ENCODE measurements around the gene CBLC.

CBLC gene

DNA sequence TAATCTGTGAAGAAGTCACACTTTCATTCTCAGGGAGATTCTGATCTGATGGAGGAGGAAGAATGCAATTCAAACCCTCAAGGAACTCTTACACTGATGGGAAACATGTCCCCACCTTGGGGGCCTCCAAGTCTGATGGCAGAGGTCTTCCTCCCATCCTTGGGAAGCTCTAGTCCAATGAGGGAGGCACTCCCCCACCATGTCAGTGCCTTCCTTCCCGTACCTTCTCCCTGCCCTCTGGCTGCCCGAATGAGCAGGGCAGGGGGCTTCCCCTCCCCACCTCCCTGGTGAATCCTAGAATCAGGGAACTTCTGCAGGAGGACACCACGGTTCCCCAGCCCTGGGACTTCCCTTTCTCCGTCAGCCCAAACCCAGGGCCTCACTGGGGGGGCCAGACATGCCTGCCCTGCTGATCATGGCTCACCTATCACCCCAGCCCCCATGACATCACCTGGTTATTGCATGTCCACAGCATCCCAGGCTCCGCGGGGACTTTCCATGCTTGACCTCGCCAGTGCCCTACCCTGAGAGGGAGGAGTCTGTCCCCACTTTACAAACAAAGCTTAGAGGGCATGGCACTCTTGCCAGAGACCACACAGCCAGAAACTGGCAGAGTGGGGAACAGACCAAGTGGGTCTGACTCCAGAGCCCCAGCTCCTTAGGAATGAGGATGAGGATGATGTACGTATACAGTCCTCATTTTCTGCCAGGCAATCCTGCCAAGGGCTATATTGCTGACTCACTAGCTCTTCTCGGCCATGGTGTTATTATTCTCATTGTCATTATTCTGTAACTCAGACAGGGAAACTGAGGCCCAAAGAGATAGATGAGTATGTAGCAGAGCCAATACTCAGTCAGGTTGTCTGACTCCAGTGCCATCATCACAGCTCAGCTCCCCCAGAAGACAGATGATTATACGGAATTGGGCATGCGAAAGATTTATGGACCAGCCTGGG, 38.8 kb upstream of the CBLC start:
- Histone ChIP-seq H3K9me3 (replicated peaks; ENCODE audit: low read length) (no peaks in the 10 kb centered on the region), H3K36me3 (ENCODE audit: insufficient read depth, low read length) (no peaks in the 10 kb centered on the region), H3K4me2 (ENCODE audit: low read length) (no peak overlapping the region), H3K9ac (ENCODE audit: low read depth, low read length) (no peak overlapping the region), H3K4me3 (ENCODE audit: low read length) (no peak overlapping the region), H3K4me1 (ENCODE audit: control insufficient read depth, insufficient read depth, low read length) (peaks cover 42% of the 10 kb centered on the region), H3K27me3 (ENCODE audit: control insufficient read depth, insufficient read depth, low read length) (no peaks in the 10 kb centered on the region)

- no peaks in the 10 kb centered on the region for H3K27me3 ChIP-seq (ENCODE audit: control insufficient read depth, insufficient read depth, low read length)
- peaks cover 53% of the 10 kb centered on the region for H3K4me1 ChIP-seq (ENCODE audit: control insufficient read depth, insufficient read depth, low read length)
- no peaks in the 10 kb centered on the region for H3K36me3 ChIP-seq (ENCODE audit: insufficient read depth, low read length)
- no peak overlapping the region for H3K4me3 ChIP-seq (ENCODE audit: low read length)
- H3K9ac ChIP-seq (ENCODE audit: low read depth, low read length): no peak overlapping the region
- H3K4me2 ChIP-seq (ENCODE audit: low read length): no peak overlapping the region
- H3K9me3 ChIP-seq (replicated peaks; ENCODE audit: low read length): no peaks in the 10 kb centered on the region
These were observed 37.3 kb upstream of the CBLC start for GRCh38 chr19:44740351-44740824.

DNA sequence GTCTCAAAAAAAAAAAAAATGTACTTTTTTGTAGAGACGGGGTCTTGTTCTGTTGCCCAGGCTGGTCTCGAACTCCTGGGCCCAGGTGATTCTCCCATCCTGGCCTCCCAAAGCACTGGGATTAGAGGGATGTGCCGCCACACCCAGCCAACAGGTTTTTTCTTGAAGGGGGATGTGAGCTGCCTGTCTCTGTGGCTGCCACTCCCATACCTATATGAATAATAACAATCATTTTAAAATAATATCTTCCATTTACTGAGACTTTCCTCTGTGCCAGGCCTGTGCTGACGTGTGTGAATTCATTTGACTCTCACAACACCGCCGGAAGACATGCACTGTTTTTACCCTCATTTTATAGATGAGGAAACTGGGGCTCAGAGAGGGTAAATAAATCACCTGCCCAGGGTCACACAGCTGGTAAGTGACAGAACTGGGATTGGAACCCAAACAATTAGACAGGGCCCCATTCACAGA, 36.4 kb upstream of the CBLC start:
- Histone ChIP-seq H3K4me2 (ENCODE audit: low read length) (peak overlapping the region; percentile 56), H3K9ac (ENCODE audit: low read depth, low read length) (no peak overlapping the region), H3K9me3 (replicated peaks; ENCODE audit: low read length) (no peaks in the 10 kb centered on the region), H3K27me3 (ENCODE audit: control insufficient read depth, insufficient read depth, low read length) (no peaks in the 10 kb centered on the region), H3K36me3 (ENCODE audit: insufficient read depth, low read length) (no peaks in the 10 kb centered on the region), H3K4me1 (ENCODE audit: control insufficient read depth, insufficient read depth, low read length) (peaks cover 57% of the 10 kb centered on the region), H3K4me3 (ENCODE audit: low read length) (no peak overlapping the region)

GRCh38 chr19:44741841-44742329, 35.8 kb upstream of the CBLC start:
- H3K36me3 ChIP-seq (ENCODE audit: insufficient read depth, low read length): no peaks in the 10 kb centered on the region
- peaks cover 58% of the 10 kb centered on the region for H3K4me1 ChIP-seq (ENCODE audit: control insufficient read depth, insufficient read depth, low read length)
- no peak overlapping the region for H3K4me3 ChIP-seq (ENCODE audit: low read length)
- no peaks in the 10 kb centered on the region for H3K9me3 ChIP-seq (replicated peaks; ENCODE audit: low read length)
- no peaks in the 10 kb centered on the region for H3K27me3 ChIP-seq (ENCODE audit: control insufficient read depth, insufficient read depth, low read length)
- peak overlapping the region; percentile 78 for H3K9ac ChIP-seq (ENCODE audit: low read depth, low read length)
- H3K4me2 ChIP-seq (ENCODE audit: low read length): peak overlapping the region; percentile 75

GRCh38 chr19:44742330-44743061, 35.2 kb upstream of the CBLC start:
- peaks cover 57% of the 10 kb centered on the region for H3K4me1 ChIP-seq (ENCODE audit: control insufficient read depth, insufficient read depth, low read length)
- H3K36me3 ChIP-seq (ENCODE audit: insufficient read depth, low read length): no peaks in the 10 kb centered on the region
- no peaks in the 10 kb centered on the region for H3K9me3 ChIP-seq (replicated peaks; ENCODE audit: low read length)
- peak overlapping the region; percentile 51 for H3K4me3 ChIP-seq (ENCODE audit: low read length)
- no peaks in the 10 kb centered on the region for H3K27me3 ChIP-seq (ENCODE audit: control insufficient read depth, insufficient read depth, low read length)
- H3K9ac ChIP-seq (ENCODE audit: low read depth, low read length): peak overlapping the region; percentile 78
- peak overlapping the region; percentile 75 for H3K4me2 ChIP-seq (ENCODE audit: low read length)

DNA sequence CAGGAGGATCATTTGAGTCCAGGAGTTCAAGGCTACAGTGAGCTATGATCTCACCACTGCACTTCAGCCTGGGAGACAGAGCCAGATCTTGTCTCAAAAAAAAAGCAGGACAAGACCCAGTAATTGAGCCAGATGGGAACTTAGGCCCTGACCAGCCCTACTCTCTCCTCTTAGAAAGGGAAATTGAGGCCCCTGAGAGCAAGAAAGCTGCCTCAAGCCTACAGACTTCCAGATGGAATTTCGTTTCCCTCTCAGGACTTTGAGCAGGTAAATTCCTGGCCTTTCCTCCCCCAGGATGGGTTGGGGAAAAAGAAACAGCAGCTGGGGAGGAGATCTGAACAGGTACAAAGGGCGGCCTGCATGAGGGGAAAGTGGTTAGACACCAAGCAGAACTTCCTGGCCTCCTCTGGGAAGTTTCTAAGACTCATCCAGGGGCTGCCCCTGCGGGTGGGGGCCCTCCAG, 32.8 kb upstream of the CBLC start:
- peaks cover 57% of the 10 kb centered on the region for H3K4me1 ChIP-seq (ENCODE audit: control insufficient read depth, insufficient read depth, low read length)
- H3K36me3 ChIP-seq (ENCODE audit: insufficient read depth, low read length): no peaks in the 10 kb centered on the region
- H3K9me3 ChIP-seq (replicated peaks; ENCODE audit: low read length): no peaks in the 10 kb centered on the region
- H3K4me2 ChIP-seq (ENCODE audit: low read length): peak overlapping the region; percentile 49
- H3K9ac ChIP-seq (ENCODE audit: low read depth, low read length): peak overlapping the region; percentile 48
- no peaks in the 10 kb centered on the region for H3K27me3 ChIP-seq (ENCODE audit: control insufficient read depth, insufficient read depth, low read length)
- H3K4me3 ChIP-seq (ENCODE audit: low read length): no peak overlapping the region

DNA sequence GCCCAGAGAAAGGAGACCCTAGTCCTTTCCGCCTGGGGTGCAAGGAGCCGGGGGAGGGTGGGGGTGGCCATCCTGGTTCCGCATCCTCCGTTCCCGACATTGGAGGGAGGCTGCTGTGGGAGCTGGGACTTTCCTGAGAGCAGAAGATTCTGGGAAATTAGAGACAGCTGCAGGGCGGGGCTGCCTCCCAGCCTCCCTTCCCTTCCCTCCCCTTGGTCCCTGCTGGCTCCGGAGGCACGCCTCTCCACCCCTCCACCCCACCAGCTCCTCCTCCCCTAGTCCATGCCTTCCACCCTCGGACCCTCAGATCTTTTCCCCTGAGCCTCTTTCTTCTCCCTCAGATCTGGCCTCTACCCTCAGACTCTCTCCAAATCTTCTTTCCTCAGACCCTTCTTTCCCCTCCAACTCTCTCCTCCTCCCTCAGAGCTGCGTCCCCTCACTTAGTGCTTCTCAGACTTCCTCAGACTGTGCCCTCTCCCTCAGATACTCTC, 32.3 kb upstream of the CBLC start:
- H3K27me3 ChIP-seq (ENCODE audit: control insufficient read depth, insufficient read depth, low read length): no peaks in the 10 kb centered on the region
- H3K9ac ChIP-seq (ENCODE audit: low read depth, low read length): peak overlapping the region; percentile 48
- H3K36me3 ChIP-seq (ENCODE audit: insufficient read depth, low read length): no peaks in the 10 kb centered on the region
- H3K9me3 ChIP-seq (replicated peaks; ENCODE audit: low read length): no peaks in the 10 kb centered on the region
- peaks cover 62% of the 10 kb centered on the region for H3K4me1 ChIP-seq (ENCODE audit: control insufficient read depth, insufficient read depth, low read length)
- peak overlapping the region; percentile 49 for H3K4me2 ChIP-seq (ENCODE audit: low read length)
- no peak overlapping the region for H3K4me3 ChIP-seq (ENCODE audit: low read length)

DNA sequence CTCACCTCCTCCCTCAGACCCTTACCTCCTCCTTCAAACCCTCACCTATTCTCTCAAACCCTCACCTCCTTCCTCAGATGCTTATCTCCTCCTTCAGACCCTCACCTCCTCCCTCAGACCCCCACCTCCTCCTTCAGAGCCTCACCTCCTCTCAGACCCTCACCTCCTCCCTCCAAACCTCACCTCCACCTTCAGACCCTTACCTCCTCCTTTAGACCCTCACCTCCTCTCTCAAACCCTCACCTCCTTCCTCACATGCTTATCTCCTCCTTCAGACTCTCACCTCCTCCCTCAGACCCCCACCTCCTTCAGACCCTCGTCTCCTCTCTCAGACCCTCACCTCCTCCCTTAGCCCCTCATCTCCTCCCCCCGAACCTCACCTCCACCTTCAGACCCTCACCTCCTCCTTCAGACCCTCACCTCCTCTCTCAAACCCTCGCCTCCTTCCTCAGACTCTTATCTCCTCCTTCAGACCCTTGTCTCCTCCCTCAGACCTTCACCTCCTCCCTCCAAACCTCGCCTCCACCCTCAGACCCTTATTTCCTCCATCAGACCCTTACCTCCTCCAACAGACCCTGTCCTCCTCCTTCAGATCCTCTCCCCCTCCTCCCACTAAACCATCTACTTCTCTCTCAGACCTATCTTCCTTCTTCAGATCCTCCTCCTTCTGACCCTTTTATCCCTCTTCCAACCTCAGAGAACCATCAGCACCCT, 31.6 kb upstream of the CBLC start:
- peak overlapping the region; percentile 49 for H3K4me2 ChIP-seq (ENCODE audit: low read length)
- H3K36me3 ChIP-seq (ENCODE audit: insufficient read depth, low read length): peaks cover 4% of the 10 kb centered on the region
- H3K4me3 ChIP-seq (ENCODE audit: low read length): no peak overlapping the region
- H3K9me3 ChIP-seq (replicated peaks; ENCODE audit: low read length): no peaks in the 10 kb centered on the region
- no peaks in the 10 kb centered on the region for H3K27me3 ChIP-seq (ENCODE audit: control insufficient read depth, insufficient read depth, low read length)
- peaks cover 68% of the 10 kb centered on the region for H3K4me1 ChIP-seq (ENCODE audit: control insufficient read depth, insufficient read depth, low read length)
- H3K9ac ChIP-seq (ENCODE audit: low read depth, low read length): no peak overlapping the region

DNA sequence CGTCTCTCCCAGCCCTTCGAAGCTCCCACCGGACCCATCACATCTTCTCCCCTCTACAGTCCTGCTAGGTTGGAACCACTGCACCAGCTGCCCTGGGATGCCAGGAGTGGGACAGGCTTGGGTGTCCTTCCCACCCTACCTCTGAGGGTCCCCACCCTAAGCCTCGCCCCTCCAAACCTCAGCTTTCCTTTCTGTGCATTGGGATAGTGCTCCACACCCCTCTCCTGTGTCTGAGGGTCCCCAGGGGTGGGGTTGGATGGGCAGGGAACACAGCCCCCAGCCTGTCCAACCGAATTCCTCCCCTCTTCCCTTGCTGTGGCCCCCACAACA, 31.1 kb upstream of the CBLC start:
- Histone ChIP-seq H3K9ac (ENCODE audit: low read depth, low read length) (peak overlapping the region; percentile 55), H3K27me3 (ENCODE audit: control insufficient read depth, insufficient read depth, low read length) (no peaks in the 10 kb centered on the region), H3K4me3 (ENCODE audit: low read length) (no peak overlapping the region), H3K4me2 (ENCODE audit: low read length) (peak overlapping the region; percentile 78), H3K4me1 (ENCODE audit: control insufficient read depth, insufficient read depth, low read length) (peaks cover 68% of the 10 kb centered on the region), H3K9me3 (replicated peaks; ENCODE audit: low read length) (no peaks in the 10 kb centered on the region), H3K36me3 (ENCODE audit: insufficient read depth, low read length) (peaks cover 9% of the 10 kb centered on the region)

- peak overlapping the region; percentile 78 for H3K9ac ChIP-seq (ENCODE audit: low read depth, low read length)
- peak overlapping the region; percentile 77 for H3K4me3 ChIP-seq (ENCODE audit: low read length)
- H3K27me3 ChIP-seq (ENCODE audit: control insufficient read depth, insufficient read depth, low read length): no peaks in the 10 kb centered on the region
- H3K36me3 ChIP-seq (ENCODE audit: insufficient read depth, low read length): peaks cover 12% of the 10 kb centered on the region
- H3K4me1 ChIP-seq (ENCODE audit: control insufficient read depth, insufficient read depth, low read length): peaks cover 66% of the 10 kb centered on the region
- H3K9me3 ChIP-seq (replicated peaks; ENCODE audit: low read length): no peaks in the 10 kb centered on the region
- H3K4me2 ChIP-seq (ENCODE audit: low read length): peak overlapping the region; percentile 95
These were observed 30.5 kb upstream of the CBLC start for GRCh38 chr19:44746946-44747738.

Data from skeletal muscle satellite cell (primary cell).